Dendritic cell treated with granulocyte-macrophage colony-stimulating factor and Interleukin-4, amounts not matched to agents 40 ng/mL and 50 ng/mL, for 4 days (primary cell): Measurements from ENCODE around the gene RHOC.
"Not testable (repeated sequence)": the region's sequence is repeated elsewhere in the genome, so short reads cannot be mapped to it uniquely, and the experiment has no call there.

Experiments
- H3K27ac Mint-ChIP-seq: one replicate; pipeline ENCODE4 v1.8.0; 2022; ENCODE audit warnings: mild to moderate bottlenecking, mixed read lengths
- H3K27me3 Mint-ChIP-seq: one replicate; pipeline ENCODE4 v1.8.0; 2022; ENCODE audit warnings: mild to moderate bottlenecking, mixed read lengths
- H3K36me3 Mint-ChIP-seq: one replicate; pipeline ENCODE4 v1.8.0; 2022; ENCODE audit warnings: low read depth, mixed read lengths
- H3K4me1 Mint-ChIP-seq: one replicate; pipeline ENCODE4 v1.8.0; 2022; ENCODE audit warnings: low read depth, mixed read lengths
- H3K4me3 Mint-ChIP-seq: one replicate; pipeline ENCODE4 v1.8.0; 2022; ENCODE audit warnings: mild to moderate bottlenecking, moderate library complexity, mixed read lengths
- H3K9me3 Mint-ChIP-seq: one replicate; pipeline ENCODE4 v1.8.0; 2022; ENCODE audit warnings: mixed read lengths
- intact Hi-C: fragments of 100-400 bp; cut with micrococcal nuclease; formaldehyde crosslinking; loops from one replicate; pipeline ENCODE4 v1.15.0; 2022

Gene RHOC

DNA sequence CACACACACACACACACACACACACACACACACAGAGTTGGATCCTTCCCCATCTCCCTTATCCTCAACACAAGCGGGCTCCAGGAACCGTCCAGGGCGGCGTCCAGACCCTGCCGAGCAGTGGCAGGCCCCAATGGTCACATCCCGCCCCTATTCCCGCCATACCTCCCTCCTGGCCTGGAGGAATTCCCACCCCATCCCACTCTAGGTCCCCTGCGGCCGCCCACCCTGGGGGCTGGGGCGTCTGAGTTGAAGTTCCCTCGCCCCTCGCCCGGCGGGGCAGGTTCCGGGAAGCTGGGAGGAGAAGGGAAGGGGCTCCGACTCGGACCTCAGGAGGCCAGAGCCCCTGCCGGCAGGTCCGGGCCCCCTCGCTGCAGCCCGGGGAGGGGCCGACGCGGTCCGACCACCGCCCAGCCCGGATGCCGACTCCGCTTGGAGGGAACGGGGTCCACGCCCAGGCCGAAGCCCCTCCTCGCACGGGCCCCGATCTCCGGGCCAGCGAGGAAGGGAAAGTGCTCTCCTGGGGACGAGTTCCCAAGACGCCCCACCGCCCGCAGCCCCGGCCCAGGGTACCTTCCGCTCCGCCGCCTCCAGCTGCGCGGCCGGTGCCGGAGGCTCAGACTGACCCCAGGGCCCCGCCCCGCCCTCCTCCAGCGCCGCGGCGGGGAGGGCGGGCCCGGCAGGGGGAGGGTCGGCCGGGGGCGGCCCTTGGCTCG is at the start of gene RHOC:
Gene RHOC, minus strand, starts transcription at position 623 of the 716 bp plus-strand sequence. CDS start 3,328 bp downstream, outside the sequence.
- Mint-ChIP-seq H3K27me3 (peaks cover 52% of the 10 kb centered on the region), H3K4me1 (peaks cover 55% of the 10 kb centered on the region), H3K9me3 (no peaks in the 10 kb centered on the region), H3K36me3 (peaks cover 17% of the 10 kb centered on the region), H3K27ac (peak within 1 kb of the TSS; percentile 64), H3K4me3 (peak within 1 kb of the TSS; percentile 76)
- intact Hi-C loops = loop anchor here (5.0 to 10.0 kb wide), 2 partner anchors 204 to 242 kb away; no protein-coding TSS in a partner anchor

DNA sequence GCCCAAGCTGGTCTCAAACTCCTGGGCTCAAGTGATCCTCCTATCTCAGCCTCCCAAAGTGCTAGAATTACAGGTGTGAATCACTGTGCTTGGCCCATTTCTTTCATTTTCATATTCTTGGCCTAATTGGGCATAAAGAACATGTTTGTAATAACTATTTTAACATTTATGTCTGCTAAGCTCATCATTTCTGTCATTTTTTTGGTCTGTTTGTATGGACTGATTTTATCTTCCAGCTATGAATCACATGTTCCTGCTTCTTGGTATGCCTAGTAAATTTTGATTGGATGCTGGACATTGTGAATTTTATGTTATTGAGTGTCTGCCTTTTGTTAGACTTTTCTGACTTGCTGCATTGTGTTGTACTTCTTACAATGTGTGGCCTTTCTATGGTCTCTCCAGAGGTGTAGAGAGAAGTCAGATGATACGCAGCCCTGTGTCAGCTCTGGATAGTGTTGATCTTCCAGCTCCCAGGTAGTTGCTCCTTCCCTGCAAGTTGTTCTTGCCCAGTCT is 47.2 kb upstream of the RHOC start:
- intact Hi-C loops = no loop called here
- Mint-ChIP-seq H3K36me3 (no peaks in the 10 kb centered on the region), H3K9me3 (peaks cover 13% of the 10 kb centered on the region), H3K27ac (no peak overlapping the region), H3K27me3 (peaks cover 35% of the 10 kb centered on the region), H3K4me1 (peaks cover 3% of the 10 kb centered on the region), H3K4me3 (no peak overlapping the region)

DNA sequence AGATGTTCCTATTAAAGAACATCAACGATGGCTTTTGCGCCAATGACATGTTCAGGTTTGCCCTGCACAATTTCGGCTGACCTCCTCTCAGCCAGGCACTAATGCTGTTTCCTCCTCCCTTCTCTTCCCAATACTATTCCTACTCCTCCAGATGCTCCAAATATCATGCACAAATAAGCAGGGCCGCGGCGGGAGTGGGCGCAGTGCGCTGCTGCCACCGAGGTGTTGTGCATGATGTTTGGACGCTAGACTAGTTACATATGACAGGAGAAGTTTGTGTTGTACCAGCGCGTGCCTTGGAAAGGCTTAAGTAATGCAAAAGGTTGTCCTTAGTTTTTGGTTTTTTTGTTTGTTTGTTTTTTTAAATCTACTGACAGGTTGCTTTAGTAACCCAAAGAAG is 41.5 kb upstream of the RHOC start:
- peaks cover 61% of the 10 kb centered on the region for H3K27me3 Mint-ChIP-seq
- no peaks in the 10 kb centered on the region for H3K36me3 Mint-ChIP-seq
- H3K4me3 Mint-ChIP-seq = no peak overlapping the region
- no peaks in the 10 kb centered on the region for H3K9me3 Mint-ChIP-seq
- peaks cover 5% of the 10 kb centered on the region for H3K4me1 Mint-ChIP-seq
- no peak overlapping the region for H3K27ac Mint-ChIP-seq
- intact Hi-C loops = no loop called here

DNA sequence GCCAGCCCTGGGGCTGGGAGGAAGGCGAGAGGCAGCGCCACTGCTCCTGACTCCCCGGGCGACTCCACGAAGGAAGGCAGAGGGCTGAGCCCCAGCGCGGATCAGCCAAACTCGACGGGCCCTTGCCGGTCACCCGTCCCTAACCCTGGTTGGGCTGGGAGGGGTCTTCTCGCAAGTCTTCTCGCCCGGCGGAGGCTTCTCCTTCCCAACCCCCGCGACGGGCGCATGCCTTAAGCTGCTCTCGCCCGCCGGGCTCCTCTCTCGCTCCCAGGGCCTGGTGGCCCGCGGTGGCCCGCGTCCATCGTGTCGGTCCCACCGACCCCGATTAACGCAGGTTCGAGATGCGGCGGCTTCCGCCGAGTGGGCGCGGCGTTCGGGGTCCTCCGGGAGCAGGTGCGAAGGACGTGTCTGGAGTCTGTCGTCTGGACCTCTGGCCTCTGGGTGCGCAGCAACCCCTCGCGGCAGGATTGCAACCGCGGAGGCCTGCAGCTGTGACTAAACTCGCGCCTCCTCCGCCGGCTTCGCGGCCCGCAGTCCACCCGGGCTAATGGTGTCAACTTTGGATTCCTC is 37.2 kb upstream of the RHOC start:
- intact Hi-C loops = no loop called here
- Mint-ChIP-seq H3K36me3 (no peaks in the 10 kb centered on the region), H3K9me3 (no peaks in the 10 kb centered on the region), H3K27me3 (peaks cover 89% of the 10 kb centered on the region), H3K4me3 (peak overlapping the region; percentile 55), H3K4me1 (peaks cover 8% of the 10 kb centered on the region), H3K27ac (no peak overlapping the region)

DNA sequence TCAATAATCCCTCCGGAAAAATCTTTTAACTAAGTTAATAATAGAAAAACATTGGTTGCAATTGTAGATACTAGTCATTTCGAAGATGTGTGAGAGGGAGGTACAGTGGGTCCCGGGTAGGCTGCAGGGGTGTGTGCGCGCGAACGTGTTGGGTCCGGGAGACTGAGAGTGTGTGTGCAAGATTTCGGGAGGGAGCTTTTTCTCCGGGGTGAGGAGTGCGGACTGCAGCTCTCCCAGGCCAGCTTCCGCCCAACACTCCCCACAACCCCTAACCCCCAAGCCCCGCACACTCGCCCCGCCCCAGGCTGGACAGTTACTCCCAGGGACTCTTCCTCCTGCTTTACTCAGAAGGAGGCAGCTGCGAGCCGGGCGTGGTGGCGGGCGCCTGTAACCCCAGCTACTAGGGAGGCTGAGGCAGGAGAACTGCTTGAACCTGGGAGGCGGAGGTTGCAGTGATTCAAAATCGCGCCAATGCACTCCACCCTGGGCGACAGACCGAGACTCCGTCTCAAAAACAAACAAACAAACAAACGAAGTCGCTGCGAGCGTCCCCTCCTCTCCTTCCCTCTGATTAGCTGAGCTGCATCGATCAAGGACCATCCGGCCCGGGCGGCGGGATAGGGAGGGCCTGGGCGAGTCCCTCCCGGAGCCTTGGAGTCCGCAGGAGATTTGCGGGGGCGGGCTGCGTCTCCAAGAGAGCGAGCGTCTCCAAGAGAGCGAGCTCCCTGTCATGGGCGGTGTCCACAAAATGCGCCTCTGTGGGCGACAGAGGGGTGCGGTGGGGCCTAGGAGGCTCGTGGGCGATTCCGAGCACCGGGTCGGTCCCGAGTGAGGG is 36.5 kb upstream of the RHOC start:
- H3K9me3 Mint-ChIP-seq = no peaks in the 10 kb centered on the region
- H3K27me3 Mint-ChIP-seq = peaks cover 92% of the 10 kb centered on the region
- no peak overlapping the region for H3K27ac Mint-ChIP-seq
- intact Hi-C loops = no loop called here
- no peaks in the 10 kb centered on the region for H3K36me3 Mint-ChIP-seq
- H3K4me1 Mint-ChIP-seq = peaks cover 8% of the 10 kb centered on the region
- peak overlapping the region; percentile 55 for H3K4me3 Mint-ChIP-seq

DNA sequence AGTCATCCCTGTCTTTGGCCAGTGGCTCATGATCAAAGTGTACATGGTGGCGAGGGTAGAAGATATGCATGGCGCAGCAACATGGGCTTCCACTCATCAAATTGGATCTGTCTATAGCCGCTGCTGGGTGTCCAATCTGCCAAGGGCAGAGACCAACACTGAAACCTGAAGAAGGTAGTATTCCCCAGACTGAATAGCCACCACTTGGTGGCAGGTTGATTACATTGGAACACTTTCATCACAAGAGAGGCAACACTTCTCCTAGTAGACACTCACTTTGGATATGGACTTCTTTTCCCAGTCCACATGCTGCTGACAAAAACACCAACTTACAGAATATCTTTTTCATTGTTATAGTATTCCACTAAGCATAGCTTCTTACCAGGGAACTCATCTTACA is 30.6 kb upstream of the RHOC start:
- H3K27me3 Mint-ChIP-seq = peaks cover 59% of the 10 kb centered on the region
- intact Hi-C loops = no loop called here
- no peaks in the 10 kb centered on the region for H3K36me3 Mint-ChIP-seq
- H3K9me3 Mint-ChIP-seq = no peaks in the 10 kb centered on the region
- peaks cover 11% of the 10 kb centered on the region for H3K4me1 Mint-ChIP-seq
- no peak overlapping the region for H3K27ac Mint-ChIP-seq
- no peak overlapping the region for H3K4me3 Mint-ChIP-seq

DNA sequence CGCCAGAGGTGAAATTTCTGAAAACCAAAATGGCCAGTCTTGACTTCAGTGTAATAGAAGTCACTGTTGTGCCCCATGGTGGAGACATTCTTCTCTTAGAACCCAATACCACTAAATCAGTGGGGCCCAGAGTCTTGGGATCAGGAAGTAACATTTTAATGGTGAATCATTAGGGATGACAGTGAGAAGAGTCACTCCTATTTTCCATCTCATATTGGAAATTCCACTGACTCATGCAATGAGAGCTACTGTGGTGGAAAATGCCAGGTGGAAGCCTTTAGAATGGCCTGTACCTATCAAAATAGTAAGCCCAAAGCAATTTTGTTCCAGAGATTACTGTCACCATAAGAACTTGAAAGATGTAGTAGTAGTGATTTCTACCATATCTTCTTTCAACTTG is 28.8 kb upstream of the RHOC start:
- intact Hi-C loops = no loop called here
- peaks cover 21% of the 10 kb centered on the region for H3K4me1 Mint-ChIP-seq

DNA sequence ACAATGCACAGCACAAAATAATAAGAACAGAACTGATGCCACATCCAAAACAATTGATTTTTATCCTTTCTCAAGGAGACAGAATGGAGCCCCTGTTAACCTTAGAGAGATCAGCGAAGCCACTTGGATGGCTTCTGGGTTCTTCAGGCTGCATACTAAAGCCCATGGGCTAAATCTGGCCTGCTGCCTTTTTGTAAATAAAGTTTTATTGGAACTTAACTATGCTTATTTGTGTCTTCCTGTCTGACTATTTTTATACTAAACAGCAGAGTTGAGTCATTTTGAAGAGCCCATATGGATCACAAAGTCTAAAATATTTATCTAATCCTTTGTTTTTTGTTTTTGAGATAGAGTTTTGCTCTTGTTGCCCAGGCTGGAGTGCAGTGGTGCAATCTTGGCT is 24.5 kb upstream of the RHOC start:
- peaks cover 21% of the 10 kb centered on the region for H3K4me1 Mint-ChIP-seq
- intact Hi-C loops = no loop called here
- no peaks in the 10 kb centered on the region for H3K36me3 Mint-ChIP-seq
- H3K27ac Mint-ChIP-seq = no peak overlapping the region
- no peaks in the 10 kb centered on the region for H3K9me3 Mint-ChIP-seq
- H3K4me3 Mint-ChIP-seq = no peak overlapping the region
- peaks cover 12% of the 10 kb centered on the region for H3K27me3 Mint-ChIP-seq

More for the DNA sequence above, 28.8 kb upstream of the RHOC start:
- Mint-ChIP-seq H3K9me3 (no peaks in the 10 kb centered on the region), H3K27ac (no peak overlapping the region), H3K36me3 (no peaks in the 10 kb centered on the region), H3K27me3 (peaks cover 41% of the 10 kb centered on the region), H3K4me3 (no peak overlapping the region)

DNA sequence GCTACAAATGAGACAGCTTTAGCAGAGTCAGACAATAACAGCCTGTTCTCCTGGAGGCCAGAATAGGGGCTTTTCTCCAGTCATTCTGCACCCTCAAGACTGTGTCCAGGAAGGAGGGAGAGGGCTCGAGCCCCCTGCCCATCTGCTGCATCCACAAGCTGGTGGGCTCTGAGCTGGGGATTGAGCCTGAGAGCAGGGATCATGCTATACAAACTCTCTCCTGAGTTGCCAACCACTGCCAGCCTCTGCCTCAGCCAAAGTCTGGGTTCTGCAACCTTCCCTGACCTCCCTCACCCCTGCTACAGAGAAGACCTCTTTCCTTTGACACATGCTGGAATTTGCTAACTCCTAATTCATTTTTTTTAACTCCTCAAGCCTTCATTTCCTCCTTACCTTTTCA is 23.0 kb upstream of the RHOC start:
- H3K36me3 Mint-ChIP-seq = no peaks in the 10 kb centered on the region
- H3K4me3 Mint-ChIP-seq = no peak overlapping the region
- H3K4me1 Mint-ChIP-seq = peaks cover 21% of the 10 kb centered on the region
- peaks cover 12% of the 10 kb centered on the region for H3K27me3 Mint-ChIP-seq
- no peaks in the 10 kb centered on the region for H3K9me3 Mint-ChIP-seq
- intact Hi-C loops = no loop called here
- H3K27ac Mint-ChIP-seq = no peak overlapping the region

DNA sequence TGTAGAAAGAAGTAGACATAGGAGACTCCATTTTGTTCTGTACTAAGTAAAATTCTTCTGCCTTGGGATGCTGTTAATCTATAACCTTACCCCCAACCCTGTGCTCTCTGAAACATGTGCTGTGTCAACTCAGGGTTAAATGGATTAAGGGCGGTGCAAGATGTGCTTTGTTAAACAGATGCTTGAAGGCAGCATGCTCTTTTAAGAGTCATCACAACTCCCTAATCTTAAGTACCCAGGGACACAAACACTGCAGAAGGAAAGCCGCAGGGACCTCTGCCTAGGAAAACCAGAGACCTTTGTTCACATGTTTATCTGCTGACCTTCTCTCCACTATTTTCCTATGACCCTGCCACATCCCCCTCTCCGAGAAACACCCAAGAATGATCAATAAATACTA is 22.1 kb upstream of the RHOC start:
- H3K36me3 Mint-ChIP-seq, H3K27ac Mint-ChIP-seq, H3K9me3 Mint-ChIP-seq, H3K27me3 Mint-ChIP-seq, intact Hi-C loops, H3K4me3 Mint-ChIP-seq: not testable (repeated sequence)
- peaks cover 21% of the 10 kb centered on the region for H3K4me1 Mint-ChIP-seq

DNA sequence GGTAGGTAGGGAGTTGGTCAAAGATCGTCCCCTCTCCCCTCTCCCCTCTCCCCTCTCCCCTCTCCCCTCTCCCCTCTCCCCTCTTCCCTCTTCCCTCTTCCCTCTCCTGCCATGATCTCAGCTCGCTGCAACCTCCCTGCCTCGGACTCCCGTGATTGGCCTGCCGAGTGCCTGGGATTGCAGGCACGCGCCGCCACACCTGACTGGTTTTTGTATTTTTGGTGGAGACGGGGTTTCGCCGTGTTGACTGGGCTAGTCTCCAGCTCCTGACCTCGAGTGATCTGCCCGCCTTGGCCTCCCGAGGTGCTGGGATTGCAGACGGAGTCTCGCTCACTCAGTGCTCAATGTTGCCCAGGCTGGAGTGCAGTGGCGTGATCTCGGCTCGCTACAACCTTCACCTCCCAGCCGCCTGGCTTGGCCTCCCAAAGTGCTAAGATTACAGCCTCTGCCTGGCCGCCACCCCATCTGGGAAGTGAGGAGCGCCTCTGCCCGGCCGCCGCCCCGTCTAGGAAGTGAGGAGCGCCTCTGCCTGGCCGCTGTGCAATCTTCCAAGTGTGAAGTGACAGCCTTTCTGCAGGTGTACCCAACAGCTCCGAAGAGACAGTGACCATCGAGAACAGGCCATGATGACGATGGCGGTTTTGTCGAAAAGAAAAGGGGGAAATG is 21.5 kb upstream of the RHOC start:
- H3K27me3 Mint-ChIP-seq, intact Hi-C loops: not testable (repeated sequence)
- peaks cover 22% of the 10 kb centered on the region for H3K4me1 Mint-ChIP-seq

DNA sequence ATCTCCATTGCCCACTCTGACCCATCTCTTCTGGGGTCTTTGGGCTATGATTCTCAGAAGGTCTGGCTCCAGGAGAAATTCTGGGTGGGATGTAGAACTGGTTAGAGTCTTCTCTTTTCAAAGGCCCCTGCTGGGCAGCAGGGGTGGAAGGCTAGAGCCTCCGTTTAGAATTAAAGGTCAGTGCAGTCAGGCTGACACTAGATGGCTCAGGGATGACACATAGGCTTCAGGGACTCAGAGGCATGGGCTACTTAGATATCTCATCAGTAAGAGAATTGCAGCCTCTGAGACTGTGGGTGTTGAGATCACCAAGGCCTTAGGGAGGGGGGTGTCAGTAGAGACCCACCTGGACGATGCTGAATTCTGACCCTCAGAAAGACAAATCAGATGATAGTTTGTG is 20.8 kb upstream of the RHOC start:
- Mint-ChIP-seq H3K9me3 (no peaks in the 10 kb centered on the region), H3K4me1 (peaks cover 22% of the 10 kb centered on the region), H3K27me3 (peaks cover 2% of the 10 kb centered on the region), H3K27ac (no peak overlapping the region), H3K4me3 (no peak overlapping the region), H3K36me3 (no peaks in the 10 kb centered on the region)
- intact Hi-C loops = no loop called here

More for the DNA sequence above, 21.5 kb upstream of the RHOC start:
- not testable (repeated sequence) for H3K27ac Mint-ChIP-seq, H3K9me3 Mint-ChIP-seq, H3K4me3 Mint-ChIP-seq, H3K36me3 Mint-ChIP-seq

DNA sequence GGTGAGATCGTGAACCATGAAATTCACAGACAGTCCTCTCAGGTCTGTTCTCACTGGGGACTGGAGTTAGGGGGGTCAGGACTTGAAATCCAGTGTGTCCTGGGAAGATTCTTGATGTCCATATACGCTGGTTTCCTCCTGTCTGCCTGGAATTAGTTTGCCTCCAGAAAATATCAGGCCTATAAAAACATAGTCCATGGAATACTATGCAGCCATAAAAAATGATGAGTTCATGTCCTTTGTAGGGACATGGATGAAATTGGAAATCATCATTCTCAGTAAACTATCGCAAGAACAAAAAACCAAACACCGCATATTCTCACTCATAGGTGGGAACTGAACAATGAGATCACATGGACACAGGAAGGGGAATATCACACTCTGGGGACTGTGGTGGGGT is 17.3 kb upstream of the RHOC start:
- Mint-ChIP-seq H3K27me3 (peaks cover 14% of the 10 kb centered on the region), H3K4me1 (peaks cover 44% of the 10 kb centered on the region)
- H3K36me3 Mint-ChIP-seq, H3K9me3 Mint-ChIP-seq, H3K27ac Mint-ChIP-seq, H3K4me3 Mint-ChIP-seq, intact Hi-C loops: not testable (repeated sequence)

DNA sequence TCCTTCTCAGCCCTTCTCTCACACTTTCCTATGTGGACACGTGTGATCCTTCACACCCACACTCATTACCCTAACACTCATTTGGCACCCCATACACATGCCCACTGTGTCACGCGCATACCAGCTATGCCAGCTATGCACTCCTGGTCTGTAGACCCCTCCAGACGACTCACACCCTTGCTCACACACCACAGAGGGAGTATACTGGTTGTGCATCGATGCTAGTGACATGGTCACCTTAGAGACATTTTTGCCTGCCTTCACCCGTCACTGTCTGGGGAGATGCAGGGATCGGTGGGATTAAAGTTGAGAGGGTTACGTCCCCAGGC is 16.5 kb upstream of the RHOC start:
- Mint-ChIP-seq H3K27ac (peak overlapping the region; percentile 2), H3K9me3 (no peaks in the 10 kb centered on the region), H3K4me1 (peaks cover 52% of the 10 kb centered on the region), H3K27me3 (peaks cover 18% of the 10 kb centered on the region), H3K36me3 (no peaks in the 10 kb centered on the region), H3K4me3 (peak overlapping the region; percentile 4)
- intact Hi-C loops = no loop called here
